Measurements from ENCODE around the gene DAG1.

The DAG1 gene

GRCh38 chr3:49518441-49518840, 48.4 kb downstream of the DAG1 start:
- no peak for DNase-seq

DNA sequence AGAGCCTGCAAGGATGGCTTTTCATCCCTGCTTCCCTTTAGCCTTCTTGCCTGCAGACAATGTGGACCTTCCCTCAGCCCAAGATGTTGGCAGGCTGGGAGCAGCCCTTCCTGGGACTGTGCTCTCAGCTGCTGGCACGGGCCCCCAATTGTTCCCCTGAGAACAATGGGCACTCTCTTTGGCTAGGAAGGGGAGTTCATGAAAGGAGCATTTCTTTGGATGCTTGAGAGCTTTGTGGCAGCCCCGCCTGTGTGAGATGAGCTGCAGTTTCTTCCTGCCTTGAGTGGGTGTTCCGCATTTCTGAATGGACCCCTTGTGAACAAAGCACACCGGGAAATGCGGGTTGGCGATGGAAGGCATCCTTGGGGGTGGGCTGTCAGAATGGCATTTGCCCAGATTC, 49.2 kb downstream of the DAG1 start:
- DNase-seq: no peak

DNA sequence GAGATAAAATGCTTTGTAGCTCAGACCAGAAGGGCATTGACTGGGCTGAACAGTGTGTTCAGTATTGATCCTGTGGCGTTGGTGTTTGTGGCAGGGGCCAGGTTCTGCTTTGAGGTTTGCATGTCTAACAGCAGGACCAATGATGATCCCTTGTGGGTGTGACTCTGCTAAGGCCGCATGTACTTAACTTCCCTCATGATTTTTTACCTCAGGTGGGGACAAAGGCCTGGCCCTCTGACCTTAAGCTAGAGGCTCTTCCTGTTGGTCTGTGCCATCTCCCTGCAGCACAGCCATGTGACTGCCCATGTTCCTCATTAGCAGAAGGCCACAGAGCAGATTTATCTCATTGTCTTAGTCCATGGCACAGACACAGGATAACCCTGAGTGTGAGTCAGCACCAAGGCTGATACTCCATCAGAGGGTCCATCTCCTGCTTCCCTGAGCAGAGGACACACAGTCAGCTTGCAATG, 49.9 kb downstream of the DAG1 start:
- DNase-seq: no peak

- no peak for DNase-seq
Measured at GRCh38 chr3:49523756-49524747, 54.0 kb downstream of the DAG1 start.

- DNase-seq: no peak
Measured at GRCh38 chr3:49529567-49529966, 59.5 kb downstream of the DAG1 start.

GRCh38 chr3:49530231-49530630, 60.2 kb downstream of the DAG1 start:
- DNase-seq: no peak

- no peak for DNase-seq
Measured at GRCh38 chr3:49530701-49531100, 60.6 kb downstream of the DAG1 start.

- DNase-seq: no peak
Measured at GRCh38 chr3:49531218-49531617, 61.2 kb downstream of the DAG1 start.

- DNase-seq: no peak
Measured at GRCh38 chr3:49531715-49532114, 61.6 kb downstream of the DAG1 start.

DNA sequence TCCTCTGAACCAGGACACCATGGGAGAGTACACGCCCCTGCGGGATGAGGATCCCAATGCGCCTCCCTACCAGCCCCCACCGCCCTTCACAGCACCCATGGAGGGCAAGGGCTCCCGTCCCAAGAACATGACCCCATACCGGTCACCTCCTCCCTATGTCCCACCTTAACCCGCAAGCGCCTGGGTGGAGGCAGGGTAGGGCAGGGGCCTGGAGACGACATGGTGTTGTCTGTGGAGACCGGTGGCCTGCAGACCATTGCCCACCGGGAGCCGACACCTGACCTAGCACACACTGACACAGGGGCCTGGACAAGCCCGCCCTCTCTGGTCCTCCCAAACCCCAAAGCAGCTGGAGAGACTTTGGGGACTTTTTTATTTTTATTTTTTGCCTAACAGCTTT, 63.0 kb downstream of the DAG1 start:
- no peak for DNase-seq

- DNase-seq: no peak
Measured at GRCh38 chr3:49533786-49534519, 63.9 kb downstream of the DAG1 start.

DNA sequence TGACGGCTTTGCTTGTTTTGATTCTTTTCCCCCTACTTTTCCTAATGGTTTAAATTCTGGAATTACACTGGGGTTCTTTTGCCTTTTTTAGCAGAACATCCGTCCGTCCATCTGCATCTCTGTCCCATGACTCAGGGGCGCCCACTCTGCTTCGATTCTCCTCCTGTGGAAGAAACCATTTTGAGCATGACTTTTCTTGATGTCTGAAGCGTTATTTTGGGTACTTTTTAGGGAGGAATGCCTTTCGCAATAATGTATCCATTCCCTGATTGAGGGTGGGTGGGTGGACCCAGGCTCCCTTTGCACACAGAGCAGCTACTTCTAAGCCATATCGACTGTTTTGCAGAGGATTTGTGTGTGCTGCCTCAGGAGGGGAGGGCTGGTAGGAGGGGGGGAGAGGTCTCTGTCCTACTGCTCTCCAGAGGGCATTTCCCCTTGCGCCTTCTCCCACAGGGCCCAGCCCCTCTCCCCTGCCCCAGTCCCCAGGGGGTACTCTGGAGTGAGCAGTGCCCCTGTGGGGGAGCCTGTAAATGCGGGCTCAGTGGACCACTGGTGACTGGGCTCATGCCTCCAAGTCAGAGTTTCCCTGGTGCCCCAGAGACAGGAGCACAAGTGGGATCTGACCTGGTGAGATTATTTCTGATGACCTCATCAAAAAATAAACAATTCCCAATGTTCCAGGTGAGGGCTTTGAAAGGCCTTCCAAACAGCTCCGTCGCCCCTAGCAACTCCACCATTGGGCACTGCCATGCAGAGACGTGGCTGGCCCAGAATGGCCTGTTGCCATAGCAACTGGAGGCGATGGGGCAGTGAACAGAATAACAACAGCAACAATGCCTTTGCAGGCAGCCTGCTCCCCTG, 64.7 kb downstream of the DAG1 start:
- no peak for DNase-seq

DNA sequence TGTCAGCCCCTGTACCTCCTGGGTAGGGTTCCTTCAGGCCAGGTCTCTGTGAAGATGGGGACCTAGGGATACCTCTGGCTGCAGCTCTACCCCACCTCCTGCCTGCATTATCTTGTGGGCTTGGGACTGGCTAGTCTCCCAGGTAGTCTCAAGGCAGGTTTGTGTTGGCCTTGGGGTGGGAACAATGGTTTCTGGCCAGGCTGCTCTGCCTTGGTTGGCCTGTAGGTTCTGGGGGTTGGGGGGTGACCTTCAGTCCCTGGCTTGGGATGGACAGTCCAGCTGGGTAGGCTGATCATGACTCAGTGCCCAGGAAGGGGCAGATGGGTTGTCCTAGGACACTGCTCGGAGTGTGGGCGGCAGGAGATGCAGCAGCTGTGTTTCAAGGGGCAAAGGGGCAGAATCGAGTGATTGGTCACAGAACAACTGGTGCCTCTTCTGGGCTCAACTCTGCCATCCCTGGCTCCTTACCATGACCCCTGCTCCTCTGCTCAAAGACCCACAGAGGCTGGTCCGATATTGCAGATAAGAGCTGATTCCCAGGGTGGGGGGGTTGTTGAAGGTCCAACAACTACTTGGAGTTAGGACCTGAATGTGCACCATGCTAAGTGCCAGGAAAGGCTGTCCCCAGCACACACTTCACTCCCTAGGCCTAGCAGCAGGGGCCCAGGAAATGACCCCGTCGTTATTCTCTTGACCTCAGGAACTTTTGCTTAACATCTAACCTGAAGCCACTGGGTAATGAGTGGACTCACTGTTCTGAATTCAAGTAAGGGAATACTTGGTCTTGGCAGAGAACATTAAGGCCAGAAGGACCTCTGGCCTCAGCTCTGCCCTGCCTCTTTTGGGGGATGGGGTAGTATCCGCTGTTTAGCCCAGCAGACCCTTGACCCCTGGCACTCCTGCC, 66.2 kb downstream of the DAG1 start:
- no peak for DNase-seq

GRCh38 chr3:49536875-49537533, 66.9 kb downstream of the DAG1 start:
- DNase-seq: no peak

DNA sequence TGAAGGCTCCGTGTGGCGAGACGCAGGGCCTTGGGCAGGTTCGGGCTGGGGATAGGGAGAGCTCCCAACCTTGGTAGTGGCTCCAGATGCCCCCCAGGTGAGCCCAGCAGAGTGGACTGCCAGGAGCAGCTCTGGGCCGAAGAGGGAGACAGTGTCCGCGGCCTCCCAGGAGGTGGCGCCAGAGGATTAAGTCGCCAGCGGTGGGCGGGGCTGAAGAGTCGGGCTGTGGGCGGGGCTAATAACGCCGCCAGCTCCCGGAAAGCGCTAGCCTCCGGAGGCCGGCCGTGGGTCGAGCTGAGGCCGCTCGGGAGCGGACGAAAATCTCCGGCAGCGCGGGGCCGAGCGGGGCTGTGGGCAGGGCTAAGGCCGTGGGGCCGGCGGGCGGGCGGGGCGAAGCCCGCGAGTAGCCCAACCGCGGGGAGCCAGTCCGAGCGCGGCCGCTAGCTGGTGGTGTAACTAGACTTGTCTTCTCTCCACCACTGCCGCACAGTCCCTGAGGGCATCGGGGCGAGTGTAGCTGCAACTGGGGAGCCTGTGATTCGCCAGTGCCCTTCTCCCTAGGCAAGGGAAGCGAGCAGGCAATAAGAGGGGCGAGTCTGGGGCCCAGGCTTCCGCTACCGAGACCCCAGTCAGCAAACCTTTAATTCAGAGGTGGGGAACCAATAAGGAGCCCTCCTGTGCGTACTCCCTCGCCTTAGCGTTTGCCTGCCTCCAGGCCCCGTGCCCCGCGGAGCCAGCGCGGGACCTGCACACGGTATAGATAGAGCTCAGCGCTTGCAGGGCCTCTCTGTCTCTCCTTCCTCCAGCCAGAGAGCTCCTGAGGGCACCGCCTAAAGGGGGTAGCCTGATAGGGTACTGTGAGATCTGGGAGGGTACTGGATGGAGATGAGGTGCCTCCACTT, 69.8 kb downstream of the DAG1 start:
- peak; percentile 93 for DNase-seq

DNA sequence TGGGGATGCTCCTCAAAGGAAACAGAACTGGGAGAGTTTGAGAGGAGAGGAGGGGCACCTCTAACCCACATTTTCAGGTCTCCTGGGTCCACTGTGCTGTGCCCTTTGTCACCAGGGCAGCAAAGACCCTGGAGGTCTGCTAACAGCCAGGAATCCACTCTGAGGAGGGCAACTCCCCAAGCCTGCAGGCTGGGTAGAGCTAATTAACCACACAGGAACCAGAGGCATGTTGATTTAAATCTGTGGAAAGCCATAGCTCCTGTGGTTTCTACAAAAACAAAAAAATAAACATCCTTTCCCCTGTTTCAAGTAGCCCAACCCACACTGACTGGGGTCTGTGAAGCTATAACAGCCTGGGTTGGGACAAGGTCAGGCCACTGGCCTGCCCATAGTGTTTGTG, 82.0 kb downstream of the DAG1 start:
- DNase-seq: no peak

DNA sequence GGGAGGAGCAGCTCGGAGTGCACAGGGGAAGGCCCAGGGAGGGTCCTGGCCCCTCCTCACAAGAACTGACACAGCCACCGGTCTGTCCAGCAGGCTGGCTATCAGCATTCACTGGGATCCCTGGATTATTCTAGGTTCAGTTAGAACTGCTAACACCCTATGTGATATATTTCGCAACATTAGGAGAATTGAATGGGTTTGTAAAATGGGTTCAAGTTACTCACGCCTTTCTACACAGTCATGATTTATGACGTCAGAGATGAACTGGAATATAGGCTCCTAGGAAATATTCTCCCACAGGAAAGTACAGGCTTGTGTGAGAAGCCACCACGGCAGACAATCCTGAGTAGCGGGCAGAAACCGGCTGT, 83.2 kb downstream of the DAG1 start:
- DNase-seq: peak; percentile 16

DNA sequence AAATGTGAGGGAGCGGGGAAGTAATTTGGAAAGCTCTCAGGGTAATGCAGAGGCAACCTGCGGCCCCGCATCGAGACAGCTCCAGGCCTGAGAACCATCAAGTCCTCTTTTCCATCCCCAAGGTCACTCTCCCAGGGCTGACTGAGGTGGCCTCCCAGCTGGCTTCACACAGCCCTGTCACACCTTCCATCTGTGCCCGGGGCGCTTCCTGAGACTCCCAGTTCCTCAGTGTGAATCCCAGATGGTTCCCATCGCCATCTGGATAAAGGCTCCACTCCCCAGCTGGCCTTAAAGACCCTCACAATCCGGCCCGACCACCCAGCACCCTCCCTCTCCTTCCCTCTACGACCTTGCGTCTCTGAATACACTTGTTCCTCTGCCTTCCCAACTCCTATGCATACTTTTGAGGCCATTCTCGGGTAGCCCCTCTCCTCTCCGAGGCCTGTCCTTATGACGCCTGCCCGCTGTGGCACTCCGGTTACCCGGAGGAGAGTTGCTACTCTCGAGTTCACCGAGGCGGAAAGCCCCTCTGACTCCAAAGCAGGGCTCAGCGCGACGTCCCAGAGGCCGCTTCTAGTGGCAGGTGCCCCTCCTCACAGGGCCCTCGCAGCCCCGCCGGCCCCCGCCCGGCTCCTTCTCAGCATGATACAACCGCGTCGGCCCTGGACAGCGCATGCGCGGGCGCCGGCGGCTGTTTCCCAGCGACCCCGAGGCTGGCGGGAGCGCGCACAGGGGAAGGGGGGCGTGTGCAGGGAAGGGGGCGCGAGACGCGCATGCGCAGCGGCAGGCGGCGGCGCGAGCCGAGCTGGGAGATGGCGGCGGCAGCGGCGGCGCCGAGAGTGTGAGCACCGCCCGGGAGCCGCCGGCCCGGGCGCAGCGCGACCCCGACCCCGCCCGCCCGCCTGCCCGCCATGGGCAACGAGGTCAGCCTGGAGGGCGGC, 83.9 kb downstream of the DAG1 start, which contains the start of gene BSN:
BSN (plus strand) TSS at position 786 of the 941 bp plus-strand sequence; CDS start at position 912, 126 bp downstream.
- peak; percentile 88 for DNase-seq
